Activated CD4-positive, alpha-beta T cell treated with anti-CD3 and anti-CD28 coated beads, Interleukin-2, Interleukin-4, amounts not matched to agents 100 ng/mL and 50 ng/mL, durations not matched to agents 16 hours and 8 hours (primary cell): ENCODE results near the gene ACOT2.
"Not testable (repeated sequence)": the region's sequence is repeated elsewhere in the genome, so short reads cannot be mapped to it uniquely, and the experiment has no call there.

Experiments
- DNase-seq: peaks from one replicate; pipeline ENCODE4 v3.0.0-alpha.2; 2020; ENCODE audit warnings: low spot score

ACOT2 gene

GRCh38 chr14:73569185-73569958, at the start of gene ACOT2:
Gene ACOT2, plus strand, starts transcription at chr14:73569213. Its CDS starts 28 bp downstream, at chr14:73569241.
- peak; percentile 74 for DNase-seq

GRCh38 chr14:73521229-73521628, 47.8 kb upstream of the ACOT2 start:
- no peak for DNase-seq

- DNase-seq: no peak
Measured at GRCh38 chr14:73524493-73524892, 44.5 kb upstream of the ACOT2 start.

- no peak for DNase-seq
Measured at GRCh38 chr14:73526036-73526984, 42.7 kb upstream of the ACOT2 start.

- not testable (repeated sequence) for DNase-seq
Measured at GRCh38 chr14:73529356-73529755, 39.7 kb upstream of the ACOT2 start.

- not testable (repeated sequence) for DNase-seq
Measured at GRCh38 chr14:73531971-73532370, 37.0 kb upstream of the ACOT2 start.

GRCh38 chr14:73537244-73538045, 31.6 kb upstream of the ACOT2 start:
- not testable (repeated sequence) for DNase-seq

- peak; percentile 28 for DNase-seq
Measured at GRCh38 chr14:73539017-73539416, 30.0 kb upstream of the ACOT2 start.

GRCh38 chr14:73542961-73543360, 26.1 kb upstream of the ACOT2 start:
- DNase-seq: not testable (repeated sequence)

- not testable (repeated sequence) for DNase-seq
Measured at GRCh38 chr14:73545353-73545752, 23.7 kb upstream of the ACOT2 start.

GRCh38 chr14:73549097-73549496, 19.9 kb upstream of the ACOT2 start:
- not testable (repeated sequence) for DNase-seq

GRCh38 chr14:73549889-73550524, 19.0 kb upstream of the ACOT2 start:
- not testable (repeated sequence) for DNase-seq

- DNase-seq: no peak
Measured at GRCh38 chr14:73553845-73554244, 15.2 kb upstream of the ACOT2 start.

- DNase-seq: not testable (repeated sequence)
Measured at GRCh38 chr14:73557201-73557600, 11.8 kb upstream of the ACOT2 start.

GRCh38 chr14:73558238-73558637, 10.8 kb upstream of the ACOT2 start:
- not testable (repeated sequence) for DNase-seq

- DNase-seq: not testable (repeated sequence)
Measured at GRCh38 chr14:73562256-73562655, 6.8 kb upstream of the ACOT2 start.

GRCh38 chr14:73562696-73563095, 6.3 kb upstream of the ACOT2 start:
- DNase-seq: not testable (repeated sequence)

GRCh38 chr14:73566431-73566830, 2.6 kb upstream of the ACOT2 start:
- not testable (repeated sequence) for DNase-seq

- DNase-seq: not testable (repeated sequence)
Measured at GRCh38 chr14:73566935-73567334, 2.1 kb upstream of the ACOT2 start.

- DNase-seq: no peak
Measured at GRCh38 chr14:73567358-73567757, 1.7 kb upstream of the ACOT2 start.
